SU-DHL-6 (cell line): Measurements from ENCODE around the gene GIPC2.

Source experiments
- EZH2phosphoT487 ChIP-seq: fragments of 200-600 bp; sonication (generic), shearing (Covaris generic); conservative IDR thresholded peaks from 2 replicates; pipeline ENCODE4 v1.6.1; 2018; ENCODE audit warnings: mild to moderate bottlenecking, antibody characterized with exemption, low read length, moderate library complexity, mixed read lengths
- TF ChIP-seq, protein P1 (sequence below): fragments of 200-600 bp; sonication (generic); IDR thresholded peaks from one replicate; pipeline ENCODE4 v1.5.1; 2017; ENCODE audit warnings: antibody characterized with exemption, mild to moderate bottlenecking, low read length, moderate library complexity; ENCODE audit not compliant: insufficient read depth, poor library complexity, severe bottlenecking

DNA sequence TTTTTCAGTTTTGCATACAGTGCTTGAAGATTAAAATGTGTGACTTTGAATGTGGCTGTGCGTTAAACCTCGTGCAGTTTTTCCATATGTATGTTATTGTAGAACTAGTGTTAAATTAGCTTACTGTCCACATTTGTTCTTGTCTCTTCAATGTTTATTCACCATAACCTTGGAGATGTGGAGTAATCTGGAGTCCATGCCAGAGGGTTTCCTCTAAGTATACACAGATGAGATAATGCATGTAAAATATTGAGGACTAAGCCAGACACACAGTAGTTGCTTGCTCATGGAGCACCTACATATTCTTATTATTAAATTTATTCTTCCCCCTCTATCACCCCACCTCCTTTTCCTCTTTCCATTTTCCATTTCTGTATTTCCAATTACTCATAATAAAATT, 7.7 kb upstream of the GIPC2 start:
- TF ChIP-seq, protein P1, sequence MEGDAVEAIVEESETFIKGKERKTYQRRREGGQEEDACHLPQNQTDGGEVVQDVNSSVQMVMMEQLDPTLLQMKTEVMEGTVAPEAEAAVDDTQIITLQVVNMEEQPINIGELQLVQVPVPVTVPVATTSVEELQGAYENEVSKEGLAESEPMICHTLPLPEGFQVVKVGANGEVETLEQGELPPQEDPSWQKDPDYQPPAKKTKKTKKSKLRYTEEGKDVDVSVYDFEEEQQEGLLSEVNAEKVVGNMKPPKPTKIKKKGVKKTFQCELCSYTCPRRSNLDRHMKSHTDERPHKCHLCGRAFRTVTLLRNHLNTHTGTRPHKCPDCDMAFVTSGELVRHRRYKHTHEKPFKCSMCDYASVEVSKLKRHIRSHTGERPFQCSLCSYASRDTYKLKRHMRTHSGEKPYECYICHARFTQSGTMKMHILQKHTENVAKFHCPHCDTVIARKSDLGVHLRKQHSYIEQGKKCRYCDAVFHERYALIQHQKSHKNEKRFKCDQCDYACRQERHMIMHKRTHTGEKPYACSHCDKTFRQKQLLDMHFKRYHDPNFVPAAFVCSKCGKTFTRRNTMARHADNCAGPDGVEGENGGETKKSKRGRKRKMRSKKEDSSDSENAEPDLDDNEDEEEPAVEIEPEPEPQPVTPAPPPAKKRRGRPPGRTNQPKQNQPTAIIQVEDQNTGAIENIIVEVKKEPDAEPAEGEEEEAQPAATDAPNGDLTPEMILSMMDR, result no peak
- TF ChIP-seq EZH2phosphoT487, result no peak
